WTC11 (cell line): ENCODE measurements around the gene CACNA1H. TPM values are rescaled to one million over a fixed set of nuclear protein-coding genes. Genes with fewer than 3 reads are reported as not detected.
"Not testable (repeated sequence)": the region's sequence is repeated elsewhere in the genome, so short reads cannot be mapped to it uniquely, and the experiment has no call there.

Experiments
- ATAC-seq: fragments of 200-7000 bp; cut with Tn5 transposase; 2 replicates; pipeline ENCODE4 v1.10.0; 2021; ENCODE audit warnings: mild to moderate bottlenecking, moderate library complexity
- CTCF ChIA-PET: fragments of 300-600 bp; sonication (Branson Sonifier 250); formaldehyde crosslinking; loops from one replicate; lab custom pipeline; 2021; ENCODE audit warnings: antibody characterized with exemption; lab: Charles Lee
- POLR2A ChIA-PET: fragments of 350-600 bp; sonication (Branson Sonifier 250); formaldehyde crosslinking; loops from one replicate; lab custom pipeline; 2021; ENCODE audit warnings: antibody characterized with exemption; lab: Charles Lee
- DNase-seq: peaks from one replicate; pipeline ENCODE4 v3.0.0; 2021; ENCODE audit warnings: low spot score
- H3K27ac Mint-ChIP-seq: 2 replicates; pipeline ENCODE4 v1.8.0; 2021; ENCODE audit warnings: mixed read lengths
- H3K27me3 Mint-ChIP-seq: 2 replicates; pipeline ENCODE4 v1.8.0; 2021; ENCODE audit warnings: low read depth, mild to moderate bottlenecking, moderate library complexity, mixed read lengths
- H3K36me3 Mint-ChIP-seq: 2 replicates; pipeline ENCODE4 v1.8.0; 2021; ENCODE audit warnings: mixed read lengths
- H3K4me1 Mint-ChIP-seq: 2 replicates; pipeline ENCODE4 v1.8.0; 2022; ENCODE audit warnings: mixed read lengths
- H3K4me3 Mint-ChIP-seq: 2 replicates; pipeline ENCODE4 v1.8.0; 2021; ENCODE audit warnings: mild to moderate bottlenecking, moderate library complexity, mixed read lengths
- H3K9me3 Mint-ChIP-seq: 2 replicates; pipeline ENCODE4 v1.8.0; 2021; ENCODE audit warnings: mixed read lengths
- CREM ChIP-seq: sonication (generic); formaldehyde crosslinking; IDR thresholded peaks from 2 replicates; pipeline ENCODE4 v1.8.1; 2022; ENCODE audit warnings: mild to moderate bottlenecking, missing genetic modification reagents, moderate library complexity
- ELF4 ChIP-seq: sonication (generic); formaldehyde crosslinking; IDR thresholded peaks from 2 replicates; pipeline ENCODE4 v1.8.1; 2022; ENCODE audit warnings: low read depth, mild to moderate bottlenecking, moderate library complexity, missing genetic modification reagents
- EMX1 ChIP-seq: fragments of 250-450 bp; sonication (Bioruptor Pico); IDR thresholded peaks from 2 replicates; pipeline ENCODE4 v1.8.0; 2021; ENCODE audit warnings: mild to moderate bottlenecking
- ESRRA ChIP-seq: sonication (generic); formaldehyde crosslinking; IDR thresholded peaks from 2 replicates; pipeline ENCODE4 v1.8.1; 2022; ENCODE audit warnings: mild to moderate bottlenecking, missing genetic modification reagents, borderline replicate concordance
- FOXJ3 ChIP-seq: sonication (generic); formaldehyde crosslinking; IDR thresholded peaks from 2 replicates; pipeline ENCODE4 v1.9.0; 2021; ENCODE audit warnings: missing genetic modification reagents, mild to moderate bottlenecking, borderline replicate concordance
- FOXK1 ChIP-seq: sonication (generic); formaldehyde crosslinking; IDR thresholded peaks from 2 replicates; pipeline ENCODE4 v1.8.0; 2022; ENCODE audit warnings: mild to moderate bottlenecking, moderate library complexity, missing genetic modification reagents
- FOXP1 ChIP-seq: sonication (generic); formaldehyde crosslinking; IDR thresholded peaks from 2 replicates; pipeline ENCODE4 v1.8.0; 2022; ENCODE audit warnings: missing genetic modification reagents, mild to moderate bottlenecking, moderate library complexity, borderline replicate concordance
- GTF2I ChIP-seq: fragments of 250-450 bp; sonication (Bioruptor Pico); conservative IDR thresholded peaks from 2 replicates; pipeline ENCODE4 v1.4.0; 2021; ENCODE audit warnings: mild to moderate bottlenecking
- RELA ChIP-seq: sonication (generic); formaldehyde crosslinking; IDR thresholded peaks from 2 replicates; pipeline ENCODE4 v1.8.1; 2022; ENCODE audit warnings: missing genetic modification reagents, mild to moderate bottlenecking, borderline replicate concordance
- TEAD4 ChIP-seq: sonication (generic); formaldehyde crosslinking; IDR thresholded peaks from 2 replicates; pipeline ENCODE4 v1.8.0; 2022; ENCODE audit warnings: mild to moderate bottlenecking, missing genetic modification reagents
- total RNA-seq: library from RNA; stranded (reverse); gene quantifications from 3 replicates; pipeline ENCODE4 v1.2.3, GENCODE V29; 2021
- TF ChIP-seq, protein P1 (sequence below): fragments of 250-450 bp; sonication (Bioruptor Pico); IDR thresholded peaks from 2 replicates; pipeline ENCODE4 v1.8.0; 2021; ENCODE audit warnings: mild to moderate bottlenecking
- TF ChIP-seq, protein P2 (sequence below): sonication (generic); formaldehyde crosslinking; IDR thresholded peaks from 2 replicates; pipeline ENCODE4 v1.8.0; 2023; ENCODE audit warnings: missing genetic modification reagents, mild to moderate bottlenecking, borderline replicate concordance
- TF ChIP-seq, protein P3 (sequence below): sonication (generic); formaldehyde crosslinking; IDR thresholded peaks from 2 replicates; pipeline ENCODE4 v1.8.0; 2022; ENCODE audit warnings: missing genetic modification reagents

Gene CACNA1H
- total RNA-seq, 1 experiment from 2014 or later = 38.0 TPM

- H3K36me3 Mint-ChIP-seq, H3K4me1 Mint-ChIP-seq, H3K27ac Mint-ChIP-seq, CTCF ChIA-PET, H3K4me3 Mint-ChIP-seq, POLR2A ChIA-PET, H3K9me3 Mint-ChIP-seq, DNase-seq, ATAC-seq: not testable (repeated sequence)
- H3K27me3 Mint-ChIP-seq = peaks cover 27% of the 10 kb centered on the region
Observed at GRCh38 chr16:1243907-1244850, 91.3 kb downstream of the CACNA1H start.

DNA sequence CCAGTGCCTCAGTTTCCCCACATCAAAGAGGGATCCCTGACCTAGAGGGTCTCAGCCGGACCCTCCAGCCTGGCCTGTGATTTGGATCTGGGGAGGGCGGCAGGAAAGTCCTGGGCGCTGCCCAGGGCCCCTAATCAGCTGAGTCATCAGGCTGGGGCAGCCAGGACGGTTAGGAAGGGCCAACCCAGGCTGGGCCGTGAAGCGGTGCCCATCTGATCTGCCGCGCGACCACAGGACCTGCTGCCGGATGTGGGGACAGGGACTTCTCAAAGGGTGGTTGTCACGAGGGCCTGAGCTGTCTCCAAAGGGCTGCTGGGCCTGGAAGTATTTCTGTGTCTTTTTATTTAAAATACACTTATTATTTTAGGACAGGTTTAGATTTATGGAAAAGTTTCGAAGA lies 92.0 kb downstream of the CACNA1H start:
- no peaks in the 10 kb centered on the region for H3K36me3 Mint-ChIP-seq
- H3K4me3 Mint-ChIP-seq = no peak overlapping the region
- H3K27ac Mint-ChIP-seq = no peak overlapping the region
- ChIA-PET CTCF (interaction anchor here (0.6 kb wide), 1 partner anchor 797 kb away, joined by 4 read pairs; no protein-coding TSS in a partner anchor), POLR2A (no interaction called here)
- H3K27me3 Mint-ChIP-seq = peaks cover 27% of the 10 kb centered on the region
- H3K4me1 Mint-ChIP-seq = no peaks in the 10 kb centered on the region; the same call in 1 of the 2 replicates
- TF ChIP-seq GTF2I = no peak
- TF ChIP-seq, protein P1, sequence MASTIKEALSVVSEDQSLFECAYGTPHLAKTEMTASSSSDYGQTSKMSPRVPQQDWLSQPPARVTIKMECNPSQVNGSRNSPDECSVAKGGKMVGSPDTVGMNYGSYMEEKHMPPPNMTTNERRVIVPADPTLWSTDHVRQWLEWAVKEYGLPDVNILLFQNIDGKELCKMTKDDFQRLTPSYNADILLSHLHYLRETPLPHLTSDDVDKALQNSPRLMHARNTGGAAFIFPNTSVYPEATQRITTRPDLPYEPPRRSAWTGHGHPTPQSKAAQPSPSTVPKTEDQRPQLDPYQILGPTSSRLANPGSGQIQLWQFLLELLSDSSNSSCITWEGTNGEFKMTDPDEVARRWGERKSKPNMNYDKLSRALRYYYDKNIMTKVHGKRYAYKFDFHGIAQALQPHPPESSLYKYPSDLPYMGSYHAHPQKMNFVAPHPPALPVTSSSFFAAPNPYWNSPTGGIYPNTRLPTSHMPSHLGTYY = no peak
- no peak for TF ChIP-seq TEAD4 (CRISPR knock-in tag)
- TF ChIP-seq ELF4 (CRISPR knock-in tag) = no peak
- TF ChIP-seq, protein P2, sequence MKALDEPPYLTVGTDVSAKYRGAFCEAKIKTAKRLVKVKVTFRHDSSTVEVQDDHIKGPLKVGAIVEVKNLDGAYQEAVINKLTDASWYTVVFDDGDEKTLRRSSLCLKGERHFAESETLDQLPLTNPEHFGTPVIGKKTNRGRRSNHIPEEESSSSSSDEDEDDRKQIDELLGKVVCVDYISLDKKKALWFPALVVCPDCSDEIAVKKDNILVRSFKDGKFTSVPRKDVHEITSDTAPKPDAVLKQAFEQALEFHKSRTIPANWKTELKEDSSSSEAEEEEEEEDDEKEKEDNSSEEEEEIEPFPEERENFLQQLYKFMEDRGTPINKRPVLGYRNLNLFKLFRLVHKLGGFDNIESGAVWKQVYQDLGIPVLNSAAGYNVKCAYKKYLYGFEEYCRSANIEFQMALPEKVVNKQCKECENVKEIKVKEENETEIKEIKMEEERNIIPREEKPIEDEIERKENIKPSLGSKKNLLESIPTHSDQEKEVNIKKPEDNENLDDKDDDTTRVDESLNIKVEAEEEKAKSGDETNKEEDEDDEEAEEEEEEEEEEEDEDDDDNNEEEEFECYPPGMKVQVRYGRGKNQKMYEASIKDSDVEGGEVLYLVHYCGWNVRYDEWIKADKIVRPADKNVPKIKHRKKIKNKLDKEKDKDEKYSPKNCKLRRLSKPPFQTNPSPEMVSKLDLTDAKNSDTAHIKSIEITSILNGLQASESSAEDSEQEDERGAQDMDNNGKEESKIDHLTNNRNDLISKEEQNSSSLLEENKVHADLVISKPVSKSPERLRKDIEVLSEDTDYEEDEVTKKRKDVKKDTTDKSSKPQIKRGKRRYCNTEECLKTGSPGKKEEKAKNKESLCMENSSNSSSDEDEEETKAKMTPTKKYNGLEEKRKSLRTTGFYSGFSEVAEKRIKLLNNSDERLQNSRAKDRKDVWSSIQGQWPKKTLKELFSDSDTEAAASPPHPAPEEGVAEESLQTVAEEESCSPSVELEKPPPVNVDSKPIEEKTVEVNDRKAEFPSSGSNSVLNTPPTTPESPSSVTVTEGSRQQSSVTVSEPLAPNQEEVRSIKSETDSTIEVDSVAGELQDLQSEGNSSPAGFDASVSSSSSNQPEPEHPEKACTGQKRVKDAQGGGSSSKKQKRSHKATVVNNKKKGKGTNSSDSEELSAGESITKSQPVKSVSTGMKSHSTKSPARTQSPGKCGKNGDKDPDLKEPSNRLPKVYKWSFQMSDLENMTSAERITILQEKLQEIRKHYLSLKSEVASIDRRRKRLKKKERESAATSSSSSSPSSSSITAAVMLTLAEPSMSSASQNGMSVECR (CRISPR knock-in tag) = no peak
- TF ChIP-seq CREM (CRISPR knock-in tag) = no peak
- no peak for TF ChIP-seq ESRRA (CRISPR knock-in tag)
- no peak for TF ChIP-seq RELA (CRISPR knock-in tag)
- ATAC-seq (no peak), DNase-seq (no peak)
- H3K9me3 Mint-ChIP-seq = peaks cover 5% of the 10 kb centered on the region; the same call in 1 of the 2 replicates

GRCh38 chr16:1245452-1246020 lies 92.6 kb downstream of the CACNA1H start:
- H3K27ac Mint-ChIP-seq = no peak overlapping the region
- no peaks in the 10 kb centered on the region for H3K36me3 Mint-ChIP-seq
- peaks cover 5% of the 10 kb centered on the region; the same call in 1 of the 2 replicates for H3K9me3 Mint-ChIP-seq
- DNase-seq (no peak), ATAC-seq (no peak)
- peaks cover 27% of the 10 kb centered on the region for H3K27me3 Mint-ChIP-seq
- no peaks in the 10 kb centered on the region; the same call in 1 of the 2 replicates for H3K4me1 Mint-ChIP-seq
- H3K4me3 Mint-ChIP-seq = no peak overlapping the region; the same call in 1 of the 2 replicates
- CTCF ChIA-PET = interaction anchor here (0.6 kb wide), 1 partner anchor 797 kb away, joined by 4 read pairs; no protein-coding TSS in a partner anchor
- POLR2A ChIA-PET = no interaction called here
- TF ChIP-seq, protein P2 (CRISPR knock-in tag) = no peak
- no peak for TF ChIP-seq EMX1 (CRISPR knock-in tag)
- TF ChIP-seq FOXP1 (CRISPR knock-in tag) = no peak
- TF ChIP-seq FOXK1 (CRISPR knock-in tag) = no peak
- TF ChIP-seq ELF4 (CRISPR knock-in tag) = no peak
- TF ChIP-seq, protein P3, sequence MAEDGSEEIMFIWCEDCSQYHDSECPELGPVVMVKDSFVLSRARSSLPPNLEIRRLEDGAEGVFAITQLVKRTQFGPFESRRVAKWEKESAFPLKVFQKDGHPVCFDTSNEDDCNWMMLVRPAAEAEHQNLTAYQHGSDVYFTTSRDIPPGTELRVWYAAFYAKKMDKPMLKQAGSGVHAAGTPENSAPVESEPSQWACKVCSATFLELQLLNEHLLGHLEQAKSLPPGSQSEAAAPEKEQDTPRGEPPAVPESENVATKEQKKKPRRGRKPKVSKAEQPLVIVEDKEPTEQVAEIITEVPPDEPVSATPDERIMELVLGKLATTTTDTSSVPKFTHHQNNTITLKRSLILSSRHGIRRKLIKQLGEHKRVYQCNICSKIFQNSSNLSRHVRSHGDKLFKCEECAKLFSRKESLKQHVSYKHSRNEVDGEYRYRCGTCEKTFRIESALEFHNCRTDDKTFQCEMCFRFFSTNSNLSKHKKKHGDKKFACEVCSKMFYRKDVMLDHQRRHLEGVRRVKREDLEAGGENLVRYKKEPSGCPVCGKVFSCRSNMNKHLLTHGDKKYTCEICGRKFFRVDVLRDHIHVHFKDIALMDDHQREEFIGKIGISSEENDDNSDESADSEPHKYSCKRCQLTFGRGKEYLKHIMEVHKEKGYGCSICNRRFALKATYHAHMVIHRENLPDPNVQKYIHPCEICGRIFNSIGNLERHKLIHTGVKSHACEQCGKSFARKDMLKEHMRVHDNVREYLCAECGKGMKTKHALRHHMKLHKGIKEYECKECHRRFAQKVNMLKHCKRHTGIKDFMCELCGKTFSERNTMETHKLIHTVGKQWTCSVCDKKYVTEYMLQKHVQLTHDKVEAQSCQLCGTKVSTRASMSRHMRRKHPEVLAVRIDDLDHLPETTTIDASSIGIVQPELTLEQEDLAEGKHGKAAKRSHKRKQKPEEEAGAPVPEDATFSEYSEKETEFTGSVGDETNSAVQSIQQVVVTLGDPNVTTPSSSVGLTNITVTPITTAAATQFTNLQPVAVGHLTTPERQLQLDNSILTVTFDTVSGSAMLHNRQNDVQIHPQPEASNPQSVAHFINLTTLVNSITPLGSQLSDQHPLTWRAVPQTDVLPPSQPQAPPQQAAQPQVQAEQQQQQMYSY (CRISPR knock-in tag) = no peak
- TF ChIP-seq FOXJ3 (CRISPR knock-in tag) = no peak
